ENCODE measurements around the gene KPNA4. TPM values are rescaled to one million over a fixed set of nuclear protein-coding genes. Genes with fewer than 3 reads are reported as not detected.
A peak's percentile ranks its signal among the peaks of the same experiment; 100 is the strongest.

KPNA4 gene
- total RNA-seq, 1 experiment from 2014 or later = 49.6 TPM

DNA sequence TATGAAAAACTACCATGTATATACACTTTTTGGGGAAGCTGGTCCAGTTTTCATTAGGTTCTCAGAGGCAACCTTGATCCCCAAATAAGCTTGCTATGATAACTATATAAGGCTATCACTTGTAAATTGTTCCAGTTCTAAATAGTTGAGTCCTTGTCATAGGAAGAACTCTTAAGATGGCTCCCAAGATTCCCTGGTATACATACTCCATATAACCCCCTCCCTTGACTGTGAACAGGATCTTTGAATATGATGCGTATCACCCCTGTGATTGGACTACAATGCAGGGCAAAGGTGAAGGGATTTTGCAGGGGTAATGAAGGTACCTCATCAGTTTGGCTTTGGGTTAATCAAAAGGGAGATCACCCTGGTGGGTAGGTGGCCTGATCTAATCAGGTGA, 67.2 kb downstream of the KPNA4 start:
- DNase-seq (ENCODE audit: low read depth) = no peak

DNA sequence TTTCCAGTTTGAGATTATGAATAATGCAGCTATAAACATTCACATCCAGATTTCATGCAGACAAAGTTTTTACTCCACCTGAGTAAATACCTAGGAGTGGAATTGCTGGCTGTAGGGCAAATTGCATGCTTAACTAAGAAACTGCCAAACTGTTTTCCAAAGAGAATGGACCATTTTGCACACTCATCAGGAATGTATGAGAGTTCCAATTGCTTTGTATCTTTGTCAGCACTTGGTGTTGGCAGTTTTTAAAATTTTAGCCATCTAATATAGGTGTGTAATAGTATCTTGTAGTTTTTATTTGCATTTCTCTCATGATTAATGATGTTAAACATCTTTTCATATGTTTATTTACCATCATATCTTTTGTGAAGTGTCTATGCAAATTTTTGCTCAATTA, 75.2 kb downstream of the KPNA4 start:
- DNase-seq (ENCODE audit: low read depth) = no peak

DNA sequence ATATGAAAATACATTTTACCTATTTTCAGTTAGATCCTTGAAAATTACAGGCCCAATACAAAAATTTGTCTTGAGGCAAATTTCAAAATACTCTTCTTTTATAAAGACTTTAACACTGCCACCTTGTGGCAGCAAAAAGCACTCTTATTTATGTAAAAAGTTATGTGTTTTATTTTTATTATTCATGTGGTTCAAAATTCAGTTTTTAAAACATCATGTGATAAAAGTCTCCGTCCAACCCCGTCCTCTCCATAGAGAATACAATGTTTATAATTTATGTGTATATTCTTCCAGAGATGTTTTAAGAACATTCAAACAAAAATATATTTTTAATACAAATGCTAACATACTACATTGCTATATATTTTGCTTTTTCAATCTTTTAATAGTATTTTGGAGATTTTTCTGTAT, 78.9 kb downstream of the KPNA4 start:
- DNase-seq (ENCODE audit: low read depth) = no peak

DNA sequence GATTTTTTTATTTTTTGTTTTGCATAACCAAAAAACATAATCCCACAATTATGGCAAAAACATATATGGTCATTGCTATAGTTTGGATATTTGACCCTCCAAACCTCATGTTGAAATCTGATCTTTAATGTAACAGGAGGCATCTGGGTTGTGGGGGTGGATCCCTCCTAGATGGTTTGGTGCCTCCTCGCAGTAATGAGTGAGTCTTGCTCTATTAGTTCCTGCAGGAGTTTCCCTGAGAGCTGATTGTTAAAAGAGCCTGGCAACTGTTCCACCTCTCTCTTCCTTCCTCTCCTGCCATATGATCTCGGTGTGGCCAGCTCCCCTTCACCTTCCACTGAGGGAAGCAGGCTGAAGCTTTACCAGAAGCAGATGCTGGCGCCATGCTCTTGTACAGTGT, 82.6 kb downstream of the KPNA4 start:
- no peak for DNase-seq (ENCODE audit: low read depth)

DNA sequence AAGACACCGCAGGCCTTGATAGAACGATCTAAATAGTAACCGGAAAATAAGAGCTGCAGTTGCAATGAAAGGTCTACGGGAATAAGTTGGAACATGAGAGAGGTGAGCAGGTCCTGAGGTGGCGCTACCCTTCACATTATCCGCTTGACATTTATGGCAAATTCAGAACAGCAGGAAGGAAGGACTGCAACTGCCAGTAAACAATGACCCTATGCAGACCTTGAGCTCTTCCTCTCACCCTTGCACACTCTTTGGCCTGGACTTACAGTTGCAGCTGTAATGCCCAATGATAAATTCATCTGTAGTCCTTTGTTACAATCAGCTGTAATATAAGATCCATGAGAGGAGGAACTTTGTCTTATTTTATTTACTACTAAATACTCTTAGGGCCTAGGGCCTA, 83.5 kb downstream of the KPNA4 start:
- no peak for DNase-seq (ENCODE audit: low read depth)

DNA sequence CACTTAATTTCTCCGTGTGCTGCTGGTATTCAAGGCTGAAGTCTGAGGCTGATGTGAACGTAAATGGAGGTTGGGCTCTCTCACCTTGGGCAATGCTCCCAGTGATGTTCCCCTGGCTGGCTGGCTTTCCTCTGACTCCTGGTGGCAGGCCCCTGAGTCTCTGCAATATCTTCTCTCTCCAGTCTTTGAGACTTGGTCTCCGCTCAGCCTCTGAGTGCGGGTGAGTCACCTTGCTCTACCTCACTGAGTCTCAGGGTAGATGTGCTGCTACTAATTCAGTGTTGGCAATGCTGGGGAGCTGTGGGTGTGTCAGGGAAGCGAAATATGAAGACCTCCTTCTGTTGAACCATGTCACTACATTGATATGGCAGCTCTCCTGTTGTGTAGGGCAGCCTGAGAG, 84.4 kb downstream of the KPNA4 start:
- peak; percentile 52 for DNase-seq (ENCODE audit: low read depth)

DNA sequence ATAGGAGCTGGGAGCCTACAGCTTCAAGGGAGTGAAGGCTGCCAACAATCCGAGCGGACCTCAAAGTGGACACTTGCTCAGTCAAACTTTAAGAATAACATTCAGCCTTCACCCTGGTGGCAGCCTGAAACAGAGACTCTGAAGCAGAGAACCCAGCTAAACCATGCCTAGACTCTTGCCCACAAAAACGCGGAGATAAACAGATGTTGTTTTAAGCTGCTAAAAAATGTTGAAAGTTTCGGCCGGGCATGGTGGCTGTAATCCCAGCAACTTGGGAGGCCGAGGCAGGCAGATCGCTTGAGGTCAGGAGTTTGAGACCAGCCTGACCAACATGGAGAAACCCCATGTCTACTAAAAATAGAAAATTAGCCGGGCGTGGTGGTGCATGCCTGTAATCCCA, 86.0 kb downstream of the KPNA4 start:
- DNase-seq (ENCODE audit: low read depth) = no peak

DNA sequence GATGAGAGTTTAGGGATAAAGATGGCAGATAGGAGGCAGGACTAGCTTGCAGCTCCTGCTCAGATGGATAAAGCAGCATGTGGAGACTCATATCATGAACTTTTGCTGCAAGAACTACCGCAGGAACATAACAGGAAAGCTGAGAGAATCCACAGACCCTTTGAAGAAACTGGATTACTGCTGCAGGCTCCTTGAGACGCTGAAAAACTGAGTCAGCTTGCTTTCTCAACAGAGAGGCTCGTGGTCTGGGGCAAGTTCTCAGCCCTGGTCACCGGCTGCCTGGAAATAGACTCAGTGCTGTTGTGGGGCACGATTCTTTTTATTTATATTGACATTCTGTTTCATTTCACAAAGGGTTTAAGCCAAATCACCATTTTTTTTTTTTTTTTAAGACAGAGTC, 87.0 kb downstream of the KPNA4 start:
- peak; percentile 27 for DNase-seq (ENCODE audit: low read depth)

DNA sequence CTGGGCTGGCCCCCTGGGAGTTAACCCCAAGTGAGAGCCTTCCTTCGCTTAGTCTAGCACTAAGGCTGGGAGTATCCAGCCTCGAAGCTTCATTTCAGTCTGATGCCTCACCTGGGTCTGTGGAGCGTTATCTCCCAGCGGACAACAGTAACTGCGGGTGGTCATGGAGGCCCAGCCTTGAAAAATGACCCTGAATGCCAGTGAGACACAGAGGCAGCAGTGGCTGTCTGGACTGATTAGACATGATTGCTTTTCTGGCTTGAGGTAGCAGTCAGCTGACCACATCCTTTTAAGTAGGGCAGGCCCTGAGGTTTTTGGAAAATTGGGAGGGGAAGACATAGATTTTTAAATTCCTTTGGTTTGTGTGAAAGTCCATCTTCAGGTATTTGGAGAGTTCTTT, 87.6 kb downstream of the KPNA4 start:
- DNase-seq (ENCODE audit: low read depth) = no peak

DNA sequence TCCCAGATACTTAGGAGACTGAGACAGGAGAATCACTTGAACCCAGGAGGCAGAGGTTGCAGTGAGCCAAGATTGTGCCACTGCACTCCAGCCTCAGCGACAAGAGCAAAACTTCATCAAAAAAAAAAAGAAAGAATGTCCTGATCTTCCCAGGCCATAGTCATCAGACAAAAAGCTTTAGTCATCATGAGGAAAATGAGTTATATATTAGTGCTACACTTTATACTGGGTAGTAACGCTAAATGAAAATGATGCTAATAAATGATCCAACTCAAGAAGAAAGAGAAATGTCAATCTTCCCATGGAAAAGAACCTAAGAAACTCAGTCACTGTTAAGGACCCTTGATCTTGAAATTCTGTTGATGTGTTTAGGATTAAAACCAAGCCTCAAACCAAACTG, 89.5 kb downstream of the KPNA4 start:
- no peak for DNase-seq (ENCODE audit: low read depth)

DNA sequence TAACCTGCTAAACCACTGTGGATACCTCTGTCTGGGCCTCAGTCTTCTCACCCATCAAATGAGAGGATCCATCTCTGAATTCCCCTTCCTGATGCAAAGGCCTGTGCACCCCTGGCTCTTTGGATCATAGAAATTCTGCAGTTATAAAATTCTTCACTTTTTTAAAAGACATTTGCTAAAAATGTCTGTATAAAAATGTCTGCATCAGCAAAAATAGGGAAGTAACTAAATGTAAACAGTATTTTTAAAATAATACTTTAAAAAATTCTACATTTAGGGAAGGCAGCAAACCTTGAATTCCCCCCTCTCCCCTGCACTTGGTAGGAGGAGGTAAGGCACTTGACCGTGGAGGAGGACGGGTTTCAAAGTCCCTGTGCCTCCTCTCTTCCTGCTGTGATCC, 90.2 kb downstream of the KPNA4 start:
- no peak for DNase-seq (ENCODE audit: low read depth)

DNA sequence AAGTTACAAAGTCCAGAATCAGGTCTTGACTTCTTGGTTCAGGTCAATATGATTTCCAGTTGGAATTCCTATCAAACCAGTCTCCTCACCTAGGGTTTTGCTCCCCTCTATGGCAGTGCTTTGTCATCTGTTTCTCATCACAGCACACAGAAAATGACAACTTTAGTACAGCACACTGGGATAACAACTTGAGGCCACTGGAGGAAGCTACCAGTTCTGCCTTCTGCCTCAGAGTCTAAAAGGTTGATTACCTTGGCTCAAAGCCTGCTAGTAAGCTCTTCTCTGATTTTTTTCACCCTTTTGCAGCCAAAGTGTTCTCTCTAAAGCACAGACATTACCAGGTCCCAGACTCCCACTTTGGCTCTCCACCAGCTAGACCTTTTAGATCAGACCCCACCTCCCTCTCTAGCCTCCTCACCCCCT, 90.9 kb downstream of the KPNA4 start:
- DNase-seq (ENCODE audit: low read depth) = no peak

DNA sequence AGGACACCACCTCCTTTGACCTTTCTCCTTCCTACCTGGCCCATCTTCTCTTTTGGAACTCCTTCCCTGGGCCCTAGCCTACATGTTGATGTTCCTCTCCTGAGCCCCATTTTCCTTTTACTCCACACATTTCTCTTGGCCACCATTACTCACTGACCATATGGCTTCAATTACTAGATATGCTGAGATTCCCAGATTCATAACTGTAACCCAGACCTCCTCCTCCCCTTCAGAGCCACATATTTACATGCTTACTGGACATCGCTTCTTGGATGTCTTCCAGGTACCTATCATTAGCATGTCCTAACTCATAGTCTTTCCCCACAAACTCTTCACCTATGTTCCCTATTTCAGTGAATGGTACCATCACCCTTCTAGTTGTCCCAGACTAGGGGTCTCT, 91.4 kb downstream of the KPNA4 start:
- DNase-seq (ENCODE audit: low read depth) = peak; percentile 56

DNA sequence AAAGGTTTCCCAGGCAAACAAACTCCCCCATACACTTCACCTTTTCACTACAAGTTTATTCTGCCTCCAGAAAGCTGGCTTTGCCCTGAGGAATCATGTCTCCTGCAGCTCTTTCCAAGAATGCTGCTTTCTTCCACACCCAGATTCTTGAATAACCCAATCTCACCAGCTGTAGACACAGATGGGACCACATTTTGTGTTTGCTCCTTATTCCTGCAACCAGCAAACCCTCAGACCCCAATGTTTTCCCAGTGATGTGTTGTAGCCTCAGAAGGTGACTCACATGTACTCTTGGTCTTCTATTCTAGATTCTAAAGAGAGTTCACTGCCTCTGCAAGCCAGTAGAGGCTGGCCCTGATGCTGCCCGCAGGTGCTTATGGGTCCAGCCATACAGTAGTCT, 92.2 kb downstream of the KPNA4 start:
- peak; percentile 80 for DNase-seq (ENCODE audit: low read depth)

DNA sequence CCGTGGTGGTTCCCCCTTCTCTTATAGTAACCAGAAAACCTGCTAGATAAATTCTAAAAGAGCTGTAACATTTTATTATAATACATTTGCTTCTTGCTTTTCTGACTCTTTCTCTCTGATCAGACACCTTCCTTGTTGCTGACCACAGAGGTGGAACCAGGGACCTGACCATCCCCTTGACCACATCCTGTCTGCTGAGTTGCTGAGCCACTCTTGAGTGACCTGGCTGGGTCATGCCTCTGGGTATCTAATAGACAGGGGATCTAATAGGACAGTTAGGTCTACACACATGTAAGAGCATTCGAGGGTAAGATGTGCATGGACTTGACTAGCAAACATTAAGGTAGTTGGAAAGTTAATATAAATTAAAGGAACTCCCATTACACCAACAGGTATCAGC, 93.0 kb downstream of the KPNA4 start:
- no peak for DNase-seq (ENCODE audit: low read depth)

DNA sequence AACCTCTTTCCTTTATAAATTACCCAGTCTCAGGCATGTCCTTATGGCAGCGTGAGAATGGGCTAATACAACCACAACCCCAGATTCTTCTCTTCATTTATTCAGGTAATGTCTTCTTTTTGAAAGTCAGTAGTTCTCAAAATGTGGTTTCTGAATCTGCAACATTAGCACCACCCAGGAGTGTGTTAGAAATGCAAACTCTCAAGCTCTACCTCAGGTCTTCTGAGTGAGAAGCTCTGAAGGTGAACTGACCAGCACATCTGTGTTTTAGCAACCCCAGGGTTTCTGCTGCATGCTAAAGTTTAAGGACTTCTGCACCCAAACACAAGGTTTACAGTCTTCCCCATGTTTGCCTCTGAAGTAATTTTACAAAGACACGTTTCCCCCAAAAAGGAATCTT, 93.5 kb downstream of the KPNA4 start:
- no peak for DNase-seq (ENCODE audit: low read depth)

DNA sequence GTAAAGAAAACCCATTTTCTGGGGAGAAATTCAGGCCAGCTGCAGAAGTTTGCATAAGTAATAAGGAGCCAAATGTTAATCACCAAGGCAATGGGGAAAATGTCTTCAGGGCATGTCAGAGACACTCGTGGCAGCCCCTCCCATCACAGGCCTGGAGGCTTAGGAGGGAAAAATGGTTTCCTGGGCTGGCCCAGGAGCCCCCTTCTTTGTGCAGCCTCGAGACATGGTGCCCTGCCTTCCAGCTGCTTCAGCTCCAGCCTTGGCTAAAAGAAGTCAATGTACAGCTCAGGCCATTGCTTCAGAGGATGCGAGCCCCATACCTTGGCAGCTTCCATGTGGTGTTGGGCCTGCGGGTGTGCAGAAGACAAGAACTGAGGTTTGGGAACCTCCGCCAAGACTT, 95.2 kb downstream of the KPNA4 start:
- DNase-seq (ENCODE audit: low read depth) = no peak

DNA sequence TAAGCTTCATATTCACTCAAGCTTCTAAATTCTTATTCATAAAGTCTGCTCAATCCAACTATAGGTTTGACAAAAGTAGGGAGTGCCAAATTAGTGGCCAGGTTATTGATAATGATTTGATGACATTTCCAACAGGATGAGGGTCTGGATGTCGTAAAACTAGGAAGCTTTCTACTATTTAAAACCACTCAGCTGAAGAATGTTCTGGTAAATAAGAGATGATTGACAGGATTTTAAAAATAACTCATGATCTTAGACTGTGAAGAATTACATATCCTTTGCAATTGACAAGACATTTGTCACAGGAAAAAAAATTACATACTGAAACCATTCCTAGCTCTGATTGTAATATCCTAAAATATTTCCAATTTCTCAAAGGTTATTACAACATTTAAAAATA, 100.4 kb downstream of the KPNA4 start:
- DNase-seq (ENCODE audit: low read depth) = no peak

DNA sequence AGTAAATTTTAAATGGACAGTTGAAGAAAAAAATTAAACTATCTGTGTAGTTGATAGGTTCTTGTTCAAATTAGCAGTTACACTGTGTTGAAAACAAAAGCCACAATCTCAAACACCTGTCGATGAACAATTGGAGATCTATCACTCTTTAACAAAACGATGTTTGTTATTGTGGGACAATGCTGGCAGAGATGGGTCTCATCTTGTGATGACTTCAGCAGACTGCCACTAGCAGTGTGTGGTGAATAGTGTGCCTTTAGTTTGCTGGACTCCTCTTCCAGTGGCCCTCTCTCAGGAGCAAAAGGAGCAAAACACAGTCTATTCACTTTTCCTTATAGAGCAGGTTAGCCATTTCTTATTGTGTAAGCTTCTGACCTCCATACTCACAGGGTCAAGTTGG, 101.0 kb downstream of the KPNA4 start:
- DNase-seq (ENCODE audit: low read depth) = no peak

DNA sequence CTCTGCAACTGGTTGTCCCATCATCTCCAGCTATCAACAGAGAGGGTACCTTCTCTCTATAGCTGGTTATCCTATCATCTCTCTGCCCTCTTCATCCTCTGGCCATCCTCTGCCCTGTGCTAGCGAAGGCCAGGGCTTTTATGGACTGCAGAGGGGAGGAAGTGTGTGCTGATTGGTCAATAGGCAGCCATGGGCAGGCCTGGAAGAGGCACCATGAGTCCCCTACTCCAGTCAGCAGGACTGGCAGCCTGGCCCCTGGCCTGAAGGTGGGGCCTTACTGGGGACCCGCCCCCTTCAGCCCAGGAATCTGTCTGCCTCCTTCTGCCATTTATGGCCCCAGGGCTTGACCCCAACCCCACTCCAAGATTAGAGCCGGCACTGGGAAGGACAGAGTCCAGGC, 105.3 kb downstream of the KPNA4 start:
- DNase-seq (ENCODE audit: low read depth) = no peak

DNA sequence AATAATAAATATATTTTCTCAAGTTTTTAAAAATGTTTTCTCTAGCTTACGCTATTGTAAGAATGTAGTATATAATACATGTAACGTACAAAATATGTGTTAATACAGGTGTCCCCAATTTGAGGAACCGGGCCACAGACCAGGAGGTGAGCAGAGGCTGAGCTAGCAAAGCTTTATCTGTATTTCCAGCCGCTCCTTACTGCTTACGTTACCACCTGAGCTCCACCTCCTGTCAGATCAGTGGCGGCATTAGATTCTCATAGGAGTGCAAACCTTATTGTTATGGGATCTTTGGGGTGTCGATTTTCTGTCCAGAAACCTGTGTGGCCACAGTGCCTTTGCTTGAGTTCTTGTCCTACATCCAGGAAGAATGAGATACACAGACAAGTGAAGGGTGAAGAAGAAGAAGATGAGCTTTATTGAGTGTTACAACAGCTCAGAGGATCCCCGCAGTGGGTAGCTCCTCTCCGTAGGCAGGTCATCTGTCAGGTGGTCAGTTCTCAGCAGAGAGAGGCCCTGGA, 105.9 kb downstream of the KPNA4 start:
- no peak for DNase-seq (ENCODE audit: low read depth)

DNA sequence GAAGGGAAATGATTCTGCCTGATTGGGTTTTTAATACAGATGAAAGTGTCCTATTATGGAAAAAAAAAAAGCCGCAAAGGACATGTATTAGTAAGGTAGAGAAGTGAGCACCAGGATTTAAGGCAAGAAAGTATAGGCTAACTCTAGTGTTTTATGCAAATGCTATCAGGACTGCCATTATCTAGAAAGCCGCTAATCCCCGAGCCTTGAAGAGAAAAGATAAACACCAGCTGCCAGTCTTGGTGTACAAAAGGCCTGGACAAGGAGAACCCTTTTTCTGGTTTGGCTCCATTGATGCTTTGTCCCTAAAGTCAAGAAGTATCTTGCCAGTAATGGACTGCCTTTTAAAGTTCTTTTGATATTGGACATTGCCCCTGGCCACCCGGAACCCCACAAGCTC, 107.2 kb downstream of the KPNA4 start:
- no peak for DNase-seq (ENCODE audit: low read depth)

DNA sequence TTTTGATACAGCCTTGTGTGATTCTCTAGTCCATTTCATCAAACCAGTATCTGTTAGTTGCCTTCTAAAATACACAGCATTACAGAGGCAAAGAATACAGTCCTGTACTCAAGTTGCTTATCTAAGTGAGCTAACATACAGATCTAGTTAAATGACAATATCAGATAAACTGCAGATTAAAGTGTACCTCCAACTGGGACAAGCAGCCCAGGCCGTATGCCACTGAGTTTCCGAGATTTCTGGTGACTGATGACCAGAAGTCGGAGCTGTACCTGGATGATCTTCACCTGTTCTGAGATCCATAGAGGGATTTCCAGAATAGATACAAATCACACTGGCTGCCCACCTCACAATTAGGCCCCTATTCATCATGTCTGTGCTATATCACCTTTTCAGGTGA, 109.5 kb downstream of the KPNA4 start:
- DNase-seq (ENCODE audit: low read depth) = no peak

DNA sequence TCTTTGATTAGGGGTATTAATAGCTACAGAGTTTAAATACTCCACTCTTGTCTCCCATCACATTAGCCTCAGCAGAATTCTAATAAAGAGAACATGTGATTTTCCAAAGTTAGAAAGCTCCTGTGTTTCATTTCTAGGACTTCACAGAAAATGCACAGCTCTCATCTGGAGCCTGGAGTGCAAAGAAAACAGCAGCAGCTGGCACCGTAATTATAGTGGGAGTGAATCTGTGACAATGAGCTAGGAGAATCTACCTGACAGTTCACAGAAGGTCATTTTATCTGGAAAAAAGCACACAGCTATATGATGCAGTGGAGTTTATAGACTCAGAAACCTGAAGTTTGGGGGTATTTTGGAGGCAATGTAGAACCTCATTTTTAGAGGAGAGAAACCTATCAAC, 110.4 kb downstream of the KPNA4 start:
- DNase-seq (ENCODE audit: low read depth) = no peak
